ENCODE data around the gene RNF220.

RNF220 gene

GRCh38 chr1:44565259-44565750 lies 160.2 kb downstream of the RNF220 start:
- no peak for TF ChIP-seq POLR2A (IDR thresholded peaks at IDR 0.05; ENCODE audit: low read depth, low read length)
- FAIRE-seq (no peak), DNase-seq (ENCODE audit: insufficient read length, low spot score) (no peak)

- TF ChIP-seq POLR2A (IDR thresholded peaks at IDR 0.05; ENCODE audit: low read depth, low read length): no peak
- no peak for DNase-seq (ENCODE audit: insufficient read length, low spot score)
- FAIRE-seq: no peak
These were observed 160.8 kb downstream of the RNF220 start for GRCh38 chr1:44565833-44566232.

- DNase-seq (ENCODE audit: insufficient read length, low spot score): no peak
- FAIRE-seq: no peak
These were observed 161.4 kb downstream of the RNF220 start for GRCh38 chr1:44566281-44567046.

GRCh38 chr1:44568128-44568900 lies 163.3 kb downstream of the RNF220 start:
- no peak for DNase-seq (ENCODE audit: insufficient read length, low spot score)
- FAIRE-seq: no peak
- no peak for TF ChIP-seq POLR2A (IDR thresholded peaks at IDR 0.05; ENCODE audit: low read depth, low read length)

More at GRCh38 chr1:44566281-44567046, 161.4 kb downstream of the RNF220 start:
- TF ChIP-seq POLR2A (IDR thresholded peaks at IDR 0.05; ENCODE audit: low read depth, low read length): no peak

- no peak for TF ChIP-seq POLR2A (IDR thresholded peaks at IDR 0.05; ENCODE audit: low read depth, low read length)
- no peak for FAIRE-seq
These were observed 164.4 kb downstream of the RNF220 start for GRCh38 chr1:44569491-44569890.

GRCh38 chr1:44571712-44572571 lies 166.9 kb downstream of the RNF220 start:
- TF ChIP-seq POLR2A (IDR thresholded peaks at IDR 0.05; ENCODE audit: low read depth, low read length): no peak
- DNase-seq (ENCODE audit: insufficient read length, low spot score) (no peak), FAIRE-seq (peak; percentile 11)

More at GRCh38 chr1:44569491-44569890, 164.4 kb downstream of the RNF220 start:
- DNase-seq (ENCODE audit: insufficient read length, low spot score): no peak

- no peak for FAIRE-seq
- no peak for TF ChIP-seq POLR2A (IDR thresholded peaks at IDR 0.05; ENCODE audit: low read depth, low read length)
- DNase-seq (ENCODE audit: insufficient read length, low spot score): no peak
These were observed 167.5 kb downstream of the RNF220 start for GRCh38 chr1:44572572-44572879.

GRCh38 chr1:44575396-44575795 lies 170.3 kb downstream of the RNF220 start:
- TF ChIP-seq POLR2A (IDR thresholded peaks at IDR 0.05; ENCODE audit: low read depth, low read length): no peak
- FAIRE-seq: no peak
- no peak for DNase-seq (ENCODE audit: insufficient read length, low spot score)

GRCh38 chr1:44576456-44577150 lies 171.5 kb downstream of the RNF220 start:
- DNase-seq (ENCODE audit: insufficient read length, low spot score) (no peak), FAIRE-seq (no peak)

GRCh38 chr1:44581205-44581604 lies 176.2 kb downstream of the RNF220 start:
- DNase-seq (ENCODE audit: insufficient read length, low spot score) (no peak), FAIRE-seq (no peak)
- no peak for TF ChIP-seq POLR2A (IDR thresholded peaks at IDR 0.05; ENCODE audit: low read depth, low read length)

More at GRCh38 chr1:44576456-44577150, 171.5 kb downstream of the RNF220 start:
- no peak for TF ChIP-seq POLR2A (IDR thresholded peaks at IDR 0.05; ENCODE audit: low read depth, low read length)

- FAIRE-seq: no peak
- DNase-seq (ENCODE audit: insufficient read length, low spot score): no peak
- TF ChIP-seq POLR2A (IDR thresholded peaks at IDR 0.05; ENCODE audit: low read depth, low read length): no peak
These were observed 179.1 kb downstream of the RNF220 start for GRCh38 chr1:44584167-44584566.

GRCh38 chr1:44585315-44585920 lies 180.4 kb downstream of the RNF220 start:
- DNase-seq (ENCODE audit: insufficient read length, low spot score) (no peak), FAIRE-seq (no peak)
- TF ChIP-seq POLR2A (IDR thresholded peaks at IDR 0.05; ENCODE audit: low read depth, low read length): no peak
